Ovary (tissue), 9 donors: ENCODE results near the gene PTPRQ. TPM values are rescaled to one million over a fixed set of nuclear protein-coding genes. Genes with fewer than 3 reads are reported as not detected.

Experiments
- DNase-seq, 5 donors: peaks; one replicate each; pipeline ENCODE4 v3.0.0-alpha.2; 2019 to 2020
- H3K27ac ChIP-seq, 2 donors: fragments of 200-600 bp; one replicate each; pipeline versions ENCODE4 v1.5.1 to v1.8.0; 2019 to 2022
- H3K27me3 ChIP-seq: fragments of 200-600 bp; one replicate; pipeline ENCODE4 v1.8.0; 2022
- H3K36me3 ChIP-seq: fragments of 200-600 bp; sonication (generic); one replicate; pipeline ENCODE4 v1.5.1; 2019
- H3K4me1 ChIP-seq: one replicate; pipeline ENCODE4 v1.8.1; 2013; ENCODE audit warnings: mild to moderate bottlenecking, moderate library complexity; ENCODE audit not compliant: insufficient read depth
- H3K4me3 ChIP-seq: fragments of 200-600 bp; sonication (generic); one replicate; pipeline ENCODE4 v1.5.1; 2017
- H3K9me3 ChIP-seq, 2 donors: fragments of 200-600 bp in 1 of 2; sonication (generic) in 1 of 2; one replicate each; pipeline versions ENCODE4 v1.5.1 to v1.8.1; 2013 to 2019; ENCODE audit warnings: mild to moderate bottlenecking in 1 of 2, moderate library complexity in 1 of 2
- EP300 ChIP-seq: sonication (generic); formaldehyde crosslinking; IDR thresholded peaks from one replicate; pipeline ENCODE4 v1.6.1; 2017; ENCODE audit warnings: antibody characterized with exemption
- POLR2A ChIP-seq: fragments of 450-650 bp; IDR thresholded peaks from one replicate; pipeline ENCODE4 v1.6.1; 2017; ENCODE audit warnings: antibody characterized with exemption, mild to moderate bottlenecking, moderate library complexity
- WGBS, 3 donors: extraction: QIAGEN DNeasy Blood & Tissue Kit in 1 of 3; methylation state at CpG; one replicate each; pipeline versions ENCODE4 v1.1.5 to v1.1.7; 2013 to 2017; 5-methylcytosine and 5-hydroxymethylcytosine counted together
- intact Hi-C, 4 donors: fragments of 100-400 bp; cut with DNase I; formaldehyde crosslinking; loops; one replicate each; pipeline versions ENCODE4 v1.11.0 to v1.15.1; 2022 to 2023
- polyA plus RNA-seq, 2 donors: library from polyadenylated mRNA; stranded (reverse); fragments of 200-250 nt in 1 of 2; fragments of 350-450 nt in 1 of 2; fragmentation: Illumina TruSeq in 1 of 2; extraction: RNeasy Lipid Tissue Mini Kit (QIAGEN cat#74804) in 1 of 2; gene quantifications; one replicate each; pipeline ENCODE4 v1.2.3, GENCODE V29; 2013 to 2014
- total RNA-seq, 7 donors: library from RNA; depleted of rRNA in 2 of 7; stranded (reverse); fragments of >200 nt in 2 of 7; fragmentation: NEBNext Ultra II Directional in 3 of 7; extraction: Animal tissue kit (Norgen Biotek cat#: 25700) in 3 of 7; gene quantifications; one replicate each; pipeline versions ENCODE4 v1.1.0 to v1.2.4, GENCODE V29; 2016 to 2023
- TF ChIP-seq, protein P1 (sequence below), 3 donors: fragments of 450-650 bp in 2 of 3; fragments of 200-600 bp in 1 of 3; IDR thresholded peaks; one replicate each; pipeline versions ENCODE4 v1.5.1 to v1.8.0; 2016 to 2022; ENCODE audit warnings: antibody characterized with exemption in 3 of 3, mild to moderate bottlenecking in 1 of 3
- donor health status: DM: no; HTN: no; CAD: no; lungs with moderate emphysema.
- donor health status: DM: no; HTN: no; CAD: no.
- donor health status: Bipolar disorder and iron deficiency.
- donor health status: DM: yes; HTN: yes; CAD: no.
- donor health status: DM: no; HTN: no; CAD: no.
- donor health status: DM: yes; HTN: yes; CAD: no.

Gene PTPRQ
- total and polyA plus RNA-seq, 9 donors = 0.05 to 18.8 (median 0.23) TPM

DNA sequence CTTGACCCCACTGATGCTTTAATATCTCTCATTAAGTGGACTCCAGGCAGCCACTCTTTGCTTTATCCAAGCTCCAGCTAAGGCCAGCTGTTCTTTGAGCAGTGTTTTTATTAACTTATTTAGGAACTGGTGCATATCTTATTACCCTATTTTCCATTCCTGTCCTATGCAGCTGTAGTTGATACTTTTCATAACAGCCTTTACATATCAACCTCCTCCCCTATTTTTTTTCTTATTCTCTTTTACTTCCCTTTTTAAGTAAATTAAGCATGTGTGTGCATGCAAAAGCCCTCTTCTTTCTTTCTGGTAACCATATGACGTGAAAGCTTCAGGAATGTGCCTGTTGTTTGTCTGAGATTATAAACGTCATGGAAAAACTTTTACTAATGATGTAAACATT, 121.2 kb downstream of the PTPRQ start:
- H3K27ac ChIP-seq = no peak overlapping the region
- intact Hi-C loops = no loop called here
- WGBS, 3 donors = 9 to 15% (median 11%) methylated on average over 2 of the region's 2 CpGs
- H3K36me3 ChIP-seq = no peaks in the 10 kb centered on the region
- H3K4me1 ChIP-seq = no peaks in the 10 kb centered on the region
- no peak for TF ChIP-seq EP300
- TF ChIP-seq, protein P1, sequence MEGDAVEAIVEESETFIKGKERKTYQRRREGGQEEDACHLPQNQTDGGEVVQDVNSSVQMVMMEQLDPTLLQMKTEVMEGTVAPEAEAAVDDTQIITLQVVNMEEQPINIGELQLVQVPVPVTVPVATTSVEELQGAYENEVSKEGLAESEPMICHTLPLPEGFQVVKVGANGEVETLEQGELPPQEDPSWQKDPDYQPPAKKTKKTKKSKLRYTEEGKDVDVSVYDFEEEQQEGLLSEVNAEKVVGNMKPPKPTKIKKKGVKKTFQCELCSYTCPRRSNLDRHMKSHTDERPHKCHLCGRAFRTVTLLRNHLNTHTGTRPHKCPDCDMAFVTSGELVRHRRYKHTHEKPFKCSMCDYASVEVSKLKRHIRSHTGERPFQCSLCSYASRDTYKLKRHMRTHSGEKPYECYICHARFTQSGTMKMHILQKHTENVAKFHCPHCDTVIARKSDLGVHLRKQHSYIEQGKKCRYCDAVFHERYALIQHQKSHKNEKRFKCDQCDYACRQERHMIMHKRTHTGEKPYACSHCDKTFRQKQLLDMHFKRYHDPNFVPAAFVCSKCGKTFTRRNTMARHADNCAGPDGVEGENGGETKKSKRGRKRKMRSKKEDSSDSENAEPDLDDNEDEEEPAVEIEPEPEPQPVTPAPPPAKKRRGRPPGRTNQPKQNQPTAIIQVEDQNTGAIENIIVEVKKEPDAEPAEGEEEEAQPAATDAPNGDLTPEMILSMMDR (IDR thresholded peaks at IDR 0.05) = no peak
- no peak for TF ChIP-seq POLR2A
- DNase-seq = no peak
- H3K9me3 ChIP-seq = no peaks in the 10 kb centered on the region
- no peak overlapping the region for H3K4me3 ChIP-seq
- no peaks in the 10 kb centered on the region for H3K27me3 ChIP-seq

- intact Hi-C loops = no loop called here
- Histone ChIP-seq H3K27me3 (no peaks in the 10 kb centered on the region), H3K9me3 (no peaks in the 10 kb centered on the region), H3K4me1 (no peaks in the 10 kb centered on the region), H3K4me3 (no peak overlapping the region), H3K27ac (no peak overlapping the region), H3K36me3 (no peaks in the 10 kb centered on the region)
- DNase-seq = no peak
- TF ChIP-seq, protein P1 (IDR thresholded peaks at IDR 0.05) = no peak
- TF ChIP-seq POLR2A (no peak), EP300 (no peak)
These were observed 123.4 kb downstream of the PTPRQ start for GRCh38 chr12:80567401-80567800.

- no peaks in the 10 kb centered on the region for H3K36me3 ChIP-seq
- no peak for DNase-seq
- H3K9me3 ChIP-seq = no peaks in the 10 kb centered on the region
- H3K27me3 ChIP-seq = no peaks in the 10 kb centered on the region
- intact Hi-C loops = no loop called here
- H3K4me3 ChIP-seq = no peak overlapping the region
- 87 to 93% (median 91%) methylated on average over 3 of the region's 3 CpGs for WGBS, 3 donors
- no peaks in the 10 kb centered on the region for H3K4me1 ChIP-seq
- H3K27ac ChIP-seq = no peak overlapping the region
- TF ChIP-seq, protein P1 (IDR thresholded peaks at IDR 0.05) = no peak
- TF ChIP-seq EP300 (no peak), POLR2A (no peak)
These were observed 132.8 kb downstream of the PTPRQ start for GRCh38 chr12:80576641-80577418.

GRCh38 chr12:80580254-80580653, 136.2 kb downstream of the PTPRQ start:
- H3K27me3 ChIP-seq = no peaks in the 10 kb centered on the region
- H3K4me1 ChIP-seq = no peaks in the 10 kb centered on the region
- H3K4me3 ChIP-seq = no peak overlapping the region
- H3K9me3 ChIP-seq = no peaks in the 10 kb centered on the region
- WGBS, 3 donors = 63 to 79% (median 76%) methylated on average over 1 of the region's 1 CpG
- no peaks in the 10 kb centered on the region for H3K36me3 ChIP-seq
- no peak overlapping the region for H3K27ac ChIP-seq
- no peak for DNase-seq
- TF ChIP-seq EP300 (no peak), POLR2A (no peak)
- TF ChIP-seq, protein P1 (IDR thresholded peaks at IDR 0.05) = no peak
- intact Hi-C loops = no loop called here
